Panc1 (cell line): ENCODE results near the gene H1-8.

ENCODE experiments used
- CTCF ChIP-seq: fragments of 450-650 bp; IDR thresholded peaks from 2 replicates; pipeline ENCODE4 v1.5.1; 2017; ENCODE audit warnings: mild to moderate bottlenecking
- POLR2AphosphoS5 ChIP-seq: IDR thresholded peaks from 2 replicates; pipeline ENCODE4 v1.6.1; 2012; ENCODE audit warnings: mild to moderate bottlenecking, low read depth, low read length, moderate library complexity
- REST ChIP-seq, 2 experiments: IDR thresholded peaks; 2 replicates each; pipeline ENCODE4 v1.6.1; 2011 to 2012; ENCODE audit warnings: low read depth in 2 of 2, control low read depth in 1 of 2, low read length in 1 of 2, mild to moderate bottlenecking in 1 of 2, moderate library complexity in 1 of 2; ENCODE audit not compliant: insufficient read depth in 1 of 2
- SIN3A ChIP-seq: IDR thresholded peaks from 2 replicates; pipeline ENCODE4 v1.6.1; 2012; ENCODE audit warnings: low read depth, mild to moderate bottlenecking, low read length, moderate library complexity, borderline replicate concordance; ENCODE audit not compliant: insufficient read depth
- TCF7L2 ChIP-seq: IDR thresholded peaks from 2 replicates; pipeline ENCODE4 v1.6.1; 2011; ENCODE audit warnings: mild to moderate bottlenecking, low read depth, low read length, inconsistent platforms

- TF ChIP-seq CTCF = no peak
- no peak for TF ChIP-seq POLR2AphosphoS5
- TF ChIP-seq REST (IDR thresholded peaks at IDR 0.05; ENCODE audit: insufficient read depth in 1 of 2, low read depth in 2 of 2, low read length in 1 of 2) = no peak
- no peak for TF ChIP-seq SIN3A
- TF ChIP-seq TCF7L2 = no peak
Measured at GRCh38 chr3:129493206-129493605, 49.8 kb upstream of the H1-8 start.
